Epidermal melanocyte (primary cell): ENCODE results near the gene LBHD2.

Experiments used
- DNase-seq: peaks from one replicate; pipeline ENCODE4 v3.0.0; 2011; ENCODE audit warnings: low spot score; ENCODE audit not compliant: insufficient read length

Gene LBHD2

GRCh38 chr14:103068351-103069073 lies 15.5 kb upstream of the LBHD2 start:
- no peak for DNase-seq

- no peak for DNase-seq
These were observed 13.6 kb upstream of the LBHD2 start for GRCh38 chr14:103070263-103070885.

- DNase-seq = no peak
These were observed 13.0 kb upstream of the LBHD2 start for GRCh38 chr14:103070971-103071542.

GRCh38 chr14:103071544-103072251 lies 12.3 kb upstream of the LBHD2 start:
- no peak for DNase-seq

GRCh38 chr14:103072595-103073366 lies 11.2 kb upstream of the LBHD2 start:
- DNase-seq = no peak

GRCh38 chr14:103073367-103073875 lies 10.6 kb upstream of the LBHD2 start:
- no peak for DNase-seq

- no peak for DNase-seq
These were observed 9.9 kb upstream of the LBHD2 start for GRCh38 chr14:103073876-103074728.

- DNase-seq = no peak
These were observed 9.2 kb upstream of the LBHD2 start for GRCh38 chr14:103074729-103075367.

- peak; percentile 85 for DNase-seq
These were observed 5.6 kb upstream of the LBHD2 start for GRCh38 chr14:103078420-103078749.

- peak; percentile 10 for DNase-seq
These were observed 5.0 kb upstream of the LBHD2 start for GRCh38 chr14:103078860-103079587.

GRCh38 chr14:103081951-103082350 lies 2.1 kb upstream of the LBHD2 start:
- no peak for DNase-seq

- peak; percentile 8 for DNase-seq
These were observed 1.4 kb downstream of the LBHD2 start for GRCh38 chr14:103085106-103086091.

GRCh38 chr14:103086771-103087342 lies 2.8 kb downstream of the LBHD2 start:
- DNase-seq = peak; percentile 16

- DNase-seq = peak; percentile 12
These were observed 3.4 kb downstream of the LBHD2 start for GRCh38 chr14:103087343-103087835.

- no peak for DNase-seq
These were observed 4.9 kb downstream of the LBHD2 start for GRCh38 chr14:103088921-103089320.

GRCh38 chr14:103089386-103090335 lies 5.7 kb downstream of the LBHD2 start:
- DNase-seq = no peak
